Measurements from ENCODE around the gene MANSC4.

DNA sequence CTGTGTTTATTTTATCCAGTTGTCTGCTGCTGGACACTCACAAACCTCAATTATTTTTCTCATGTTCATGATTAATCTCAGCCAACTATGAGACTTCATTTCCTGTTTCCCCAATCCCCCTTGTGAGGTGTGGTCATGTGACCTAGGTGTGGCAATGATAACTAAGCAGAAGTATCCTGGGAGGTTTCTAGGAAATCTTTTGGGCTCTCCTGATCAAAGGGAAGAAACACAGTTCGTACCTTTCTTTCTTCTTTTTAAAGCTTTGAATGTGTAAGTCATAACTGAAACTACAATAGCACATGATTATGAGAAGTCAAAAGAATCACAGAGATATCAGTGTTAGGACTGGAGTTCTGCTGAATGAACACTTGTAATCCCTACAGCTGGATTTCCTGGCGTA lies 34.4 kb upstream of the MANSC4 start:
- TF ChIP-seq, protein P1, sequence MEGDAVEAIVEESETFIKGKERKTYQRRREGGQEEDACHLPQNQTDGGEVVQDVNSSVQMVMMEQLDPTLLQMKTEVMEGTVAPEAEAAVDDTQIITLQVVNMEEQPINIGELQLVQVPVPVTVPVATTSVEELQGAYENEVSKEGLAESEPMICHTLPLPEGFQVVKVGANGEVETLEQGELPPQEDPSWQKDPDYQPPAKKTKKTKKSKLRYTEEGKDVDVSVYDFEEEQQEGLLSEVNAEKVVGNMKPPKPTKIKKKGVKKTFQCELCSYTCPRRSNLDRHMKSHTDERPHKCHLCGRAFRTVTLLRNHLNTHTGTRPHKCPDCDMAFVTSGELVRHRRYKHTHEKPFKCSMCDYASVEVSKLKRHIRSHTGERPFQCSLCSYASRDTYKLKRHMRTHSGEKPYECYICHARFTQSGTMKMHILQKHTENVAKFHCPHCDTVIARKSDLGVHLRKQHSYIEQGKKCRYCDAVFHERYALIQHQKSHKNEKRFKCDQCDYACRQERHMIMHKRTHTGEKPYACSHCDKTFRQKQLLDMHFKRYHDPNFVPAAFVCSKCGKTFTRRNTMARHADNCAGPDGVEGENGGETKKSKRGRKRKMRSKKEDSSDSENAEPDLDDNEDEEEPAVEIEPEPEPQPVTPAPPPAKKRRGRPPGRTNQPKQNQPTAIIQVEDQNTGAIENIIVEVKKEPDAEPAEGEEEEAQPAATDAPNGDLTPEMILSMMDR (IDR thresholded peaks at IDR 0.05) = no peak
- no peak for TF ChIP-seq POLR2A (IDR thresholded peaks at IDR 0.05)
